Stomach (tissue), 4 donors: ENCODE measurements around the gene ACSS2.

Source experiments
- POLR2A ChIP-seq, 4 donors: fragments of 450-650 bp; IDR thresholded peaks; one replicate each; pipeline ENCODE4 v1.6.1; 2016; ENCODE audit warnings: antibody characterized with exemption in 4 of 4, control low read depth in 2 of 4, mild to moderate bottlenecking in 1 of 4, moderate library complexity in 1 of 4
- TF ChIP-seq, protein P1 (sequence below), 7 experiments: fragments of 450-650 bp in 4 of 7; fragments of 200-600 bp in 3 of 7; sonication (generic) in 3 of 7; IDR thresholded peaks; one replicate each; pipeline ENCODE4 v1.5.1; 2016 to 2019; ENCODE audit warnings: antibody characterized with exemption in 7 of 7, control low read depth in 2 of 7, mild to moderate bottlenecking in 1 of 7

DNA sequence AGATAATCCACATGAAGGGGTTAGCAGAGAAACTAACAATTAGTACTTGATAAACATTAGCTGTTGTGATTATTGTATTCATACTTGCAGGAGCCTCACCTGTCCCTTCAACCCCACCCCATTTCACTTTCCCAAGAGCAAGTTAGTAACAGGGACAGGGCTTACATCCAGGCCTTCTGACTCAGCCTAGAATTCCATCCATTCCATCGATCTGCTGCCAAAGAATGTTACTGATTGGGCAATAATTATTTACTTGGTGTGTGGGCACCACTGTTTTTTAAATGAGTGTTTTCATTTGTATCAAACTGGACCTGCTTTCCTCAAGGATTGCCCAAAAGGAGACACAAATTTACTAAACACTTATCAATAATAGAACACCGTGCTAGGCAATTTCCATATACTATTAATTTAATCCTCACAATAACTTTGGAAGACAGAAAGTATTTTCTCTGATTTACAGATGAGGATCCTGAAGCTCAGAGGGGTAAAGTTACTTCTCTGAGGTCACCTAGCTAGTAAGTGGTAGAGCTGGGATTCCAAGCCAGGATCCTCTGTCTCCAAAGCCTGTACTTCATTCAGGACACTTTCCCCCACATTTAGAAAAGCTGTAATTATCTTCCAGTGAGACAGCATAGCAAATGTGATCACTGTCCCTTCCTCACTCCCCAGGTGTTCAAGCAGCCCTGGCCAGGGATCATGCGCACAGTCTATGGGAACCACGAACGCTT, 46.4 kb downstream of the ACSS2 start:
- TF ChIP-seq, protein P1, sequence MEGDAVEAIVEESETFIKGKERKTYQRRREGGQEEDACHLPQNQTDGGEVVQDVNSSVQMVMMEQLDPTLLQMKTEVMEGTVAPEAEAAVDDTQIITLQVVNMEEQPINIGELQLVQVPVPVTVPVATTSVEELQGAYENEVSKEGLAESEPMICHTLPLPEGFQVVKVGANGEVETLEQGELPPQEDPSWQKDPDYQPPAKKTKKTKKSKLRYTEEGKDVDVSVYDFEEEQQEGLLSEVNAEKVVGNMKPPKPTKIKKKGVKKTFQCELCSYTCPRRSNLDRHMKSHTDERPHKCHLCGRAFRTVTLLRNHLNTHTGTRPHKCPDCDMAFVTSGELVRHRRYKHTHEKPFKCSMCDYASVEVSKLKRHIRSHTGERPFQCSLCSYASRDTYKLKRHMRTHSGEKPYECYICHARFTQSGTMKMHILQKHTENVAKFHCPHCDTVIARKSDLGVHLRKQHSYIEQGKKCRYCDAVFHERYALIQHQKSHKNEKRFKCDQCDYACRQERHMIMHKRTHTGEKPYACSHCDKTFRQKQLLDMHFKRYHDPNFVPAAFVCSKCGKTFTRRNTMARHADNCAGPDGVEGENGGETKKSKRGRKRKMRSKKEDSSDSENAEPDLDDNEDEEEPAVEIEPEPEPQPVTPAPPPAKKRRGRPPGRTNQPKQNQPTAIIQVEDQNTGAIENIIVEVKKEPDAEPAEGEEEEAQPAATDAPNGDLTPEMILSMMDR (IDR thresholded peaks at IDR 0.05) = no peak
- no peak for TF ChIP-seq POLR2A (IDR thresholded peaks at IDR 0.05)
